CD4-positive, alpha-beta T cell treated with Interleukin-15 for 4 hours (primary cell): Measurements from ENCODE around the gene NPFF.
"Not testable (repeated sequence)": the region's sequence is repeated elsewhere in the genome, so short reads cannot be mapped to it uniquely, and the experiment has no call there.

Experiments used
- DNase-seq: peaks from one replicate; pipeline ENCODE4 v3.0.0-alpha.2; 2020; ENCODE audit warnings: low spot score

NPFF gene

DNA sequence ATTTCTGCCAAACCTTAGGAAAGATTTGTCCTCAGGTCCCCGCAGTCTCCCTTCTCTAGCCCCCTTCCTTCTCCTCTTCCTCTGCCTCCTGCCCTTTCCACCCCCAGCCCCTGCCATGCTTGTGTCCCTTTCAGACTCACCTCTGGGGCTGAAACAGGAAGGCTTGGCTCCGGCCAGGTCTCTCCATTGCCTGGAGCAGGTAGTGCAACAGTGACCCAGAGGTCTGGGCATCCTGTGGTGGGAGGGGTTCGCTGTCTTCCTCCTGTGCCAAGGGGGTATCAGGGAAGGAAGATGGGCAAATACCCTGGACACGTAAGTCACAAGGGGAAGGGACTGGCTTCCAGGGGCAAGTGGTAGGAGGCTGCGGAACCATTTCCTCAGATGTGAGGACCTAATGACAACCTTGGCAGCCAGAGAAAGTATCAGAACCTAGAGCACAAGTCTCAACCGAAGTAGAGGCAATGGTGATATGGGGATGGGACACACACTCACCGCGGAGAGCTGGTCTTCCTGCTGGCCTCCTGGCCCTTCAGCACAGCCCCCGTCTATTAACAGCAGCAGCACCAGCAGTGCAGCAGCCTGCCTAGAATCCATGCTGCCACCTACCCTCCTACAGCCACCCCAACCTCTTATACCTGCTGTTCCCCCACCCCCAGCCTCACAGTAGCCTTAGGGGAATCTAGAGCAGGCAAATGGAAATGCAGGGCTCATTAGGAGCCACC, at the start of gene NPFF:
Gene NPFF (minus strand): TSS at position 604 of the 722 bp plus-strand sequence. CDS start 10 bp downstream, at position 594.
- no peak for DNase-seq

GRCh38 chr12:53552361-53553327, 45.4 kb upstream of the NPFF start:
- no peak for DNase-seq

DNA sequence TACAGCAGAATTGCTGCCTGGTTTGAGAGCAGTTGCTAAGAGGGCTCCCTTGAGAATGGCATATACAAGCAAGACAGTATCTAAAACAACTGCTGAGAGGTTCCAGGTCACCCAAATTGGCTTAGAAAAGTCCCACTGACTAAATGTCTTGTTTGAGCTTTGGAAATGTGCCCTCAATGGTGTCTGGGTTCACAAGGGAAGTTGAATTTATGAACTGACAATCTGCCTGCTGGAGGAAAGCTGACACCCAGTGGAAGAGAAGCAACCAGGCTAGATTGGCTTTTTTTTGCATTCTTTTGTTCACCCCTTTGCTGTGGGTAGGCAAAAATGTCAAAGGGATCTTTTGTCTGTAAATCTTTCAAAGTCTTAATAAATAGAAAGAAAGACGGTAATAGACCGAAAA, 44.6 kb upstream of the NPFF start:
- no peak for DNase-seq

DNA sequence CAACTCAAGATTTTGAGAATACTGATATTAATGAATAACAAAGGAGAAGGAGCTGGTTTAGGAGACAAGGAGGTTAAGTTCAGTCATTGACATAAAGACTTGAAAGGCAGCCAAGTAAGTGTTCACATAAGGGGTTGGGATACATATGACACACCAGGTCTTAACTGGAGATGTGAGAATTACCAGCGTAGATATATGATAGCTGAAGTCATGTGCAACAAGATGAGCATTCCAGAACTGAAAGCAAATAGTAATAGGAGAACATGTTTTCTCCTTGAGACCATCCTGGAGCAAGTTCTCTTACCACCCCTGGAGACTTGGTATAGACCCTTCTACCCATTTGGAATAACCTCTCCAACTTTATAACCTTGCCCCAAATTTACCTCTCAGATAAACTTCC, 43.3 kb upstream of the NPFF start:
- no peak for DNase-seq

GRCh38 chr12:53550131-53550530, 42.8 kb upstream of the NPFF start:
- DNase-seq = not testable (repeated sequence)

- DNase-seq = not testable (repeated sequence)
Observed at GRCh38 chr12:53548354-53548753, 41.1 kb upstream of the NPFF start.

DNA sequence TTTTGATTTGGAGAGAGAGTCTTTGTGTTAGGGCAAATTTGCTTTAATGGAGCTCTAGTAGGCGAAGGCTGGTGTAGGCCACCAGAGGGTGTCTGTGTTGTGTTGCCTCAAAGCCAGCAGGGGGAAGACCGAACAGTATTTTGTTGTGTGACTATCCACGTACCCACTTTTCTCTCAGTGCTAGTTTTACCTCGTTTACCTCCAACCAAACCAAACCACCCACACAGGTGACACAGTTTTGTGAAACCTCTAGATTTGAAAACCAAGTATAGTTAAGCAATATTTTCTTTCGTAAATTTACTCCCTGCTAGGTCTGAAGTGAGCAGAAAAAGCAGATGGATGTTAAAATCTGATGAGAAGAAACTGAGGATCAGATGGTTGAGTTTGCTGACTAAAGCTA, 36.3 kb upstream of the NPFF start:
- peak; percentile 49 for DNase-seq

GRCh38 chr12:53539526-53539925, 32.2 kb upstream of the NPFF start:
- DNase-seq = no peak

GRCh38 chr12:53538209-53538689, 31.0 kb upstream of the NPFF start:
- DNase-seq = no peak

GRCh38 chr12:53536962-53537361, 29.7 kb upstream of the NPFF start:
- DNase-seq = no peak

DNA sequence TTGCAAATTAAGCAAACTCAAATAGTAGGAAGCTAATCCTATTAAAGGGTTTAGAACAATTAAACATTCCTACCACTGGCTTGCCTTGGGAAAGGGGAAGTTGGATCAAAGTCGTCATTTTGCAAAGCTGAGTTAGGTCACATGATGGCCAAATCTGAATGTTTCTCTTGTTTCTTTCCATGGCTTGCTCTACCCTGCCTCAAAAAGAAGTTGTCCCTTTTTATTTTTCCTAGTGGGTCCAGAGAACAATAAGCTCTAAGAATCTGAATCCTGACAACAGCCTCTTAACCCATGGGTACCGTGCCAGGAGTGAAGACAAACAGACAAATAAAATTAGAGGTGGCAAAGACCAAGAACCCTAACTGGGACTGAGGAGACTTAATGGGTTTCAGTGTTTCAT, 26.2 kb upstream of the NPFF start:
- DNase-seq = no peak

DNA sequence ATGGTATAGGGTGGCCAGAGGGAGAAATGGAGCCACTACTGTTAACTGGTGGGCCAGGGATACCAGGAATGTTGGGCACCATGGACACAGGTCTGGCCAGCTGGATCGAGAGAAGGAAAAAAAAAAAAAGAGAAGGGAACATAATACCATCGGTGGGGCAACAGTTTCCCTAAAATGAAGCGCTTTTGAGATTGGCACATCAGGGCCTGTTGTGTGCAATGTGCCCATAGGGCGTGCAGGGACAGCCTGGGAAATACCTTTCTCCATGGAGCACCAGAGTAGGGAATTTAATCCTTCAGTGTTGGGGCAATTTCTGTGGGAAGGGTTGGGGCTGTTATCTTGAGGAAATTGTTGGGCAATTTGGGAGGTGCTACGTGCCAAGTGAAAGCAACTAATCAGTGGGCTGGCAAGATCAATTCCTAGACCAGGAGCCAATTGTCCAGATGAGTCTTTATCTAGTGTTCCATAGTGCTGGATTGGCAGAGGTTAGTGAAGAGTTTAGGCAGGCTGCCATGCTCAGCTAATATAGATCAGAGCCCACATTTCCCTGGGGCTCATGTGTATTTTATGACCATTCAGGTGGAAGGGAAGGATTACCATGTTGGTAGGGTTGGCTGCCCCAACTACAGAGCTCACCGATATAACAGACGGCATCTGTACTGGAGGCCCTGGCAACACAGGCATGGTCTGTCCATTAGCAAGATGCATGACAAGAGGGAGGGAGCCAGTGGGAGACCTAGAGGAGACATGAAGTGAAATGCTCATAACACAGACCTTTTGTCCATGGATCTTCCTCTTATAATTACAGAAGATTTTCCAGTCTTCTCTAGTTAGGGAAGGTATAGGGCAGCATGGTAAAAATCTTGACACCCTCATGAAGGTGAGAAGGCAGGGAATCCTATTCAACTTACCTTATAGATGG, 25.5 kb upstream of the NPFF start:
- DNase-seq = no peak

DNA sequence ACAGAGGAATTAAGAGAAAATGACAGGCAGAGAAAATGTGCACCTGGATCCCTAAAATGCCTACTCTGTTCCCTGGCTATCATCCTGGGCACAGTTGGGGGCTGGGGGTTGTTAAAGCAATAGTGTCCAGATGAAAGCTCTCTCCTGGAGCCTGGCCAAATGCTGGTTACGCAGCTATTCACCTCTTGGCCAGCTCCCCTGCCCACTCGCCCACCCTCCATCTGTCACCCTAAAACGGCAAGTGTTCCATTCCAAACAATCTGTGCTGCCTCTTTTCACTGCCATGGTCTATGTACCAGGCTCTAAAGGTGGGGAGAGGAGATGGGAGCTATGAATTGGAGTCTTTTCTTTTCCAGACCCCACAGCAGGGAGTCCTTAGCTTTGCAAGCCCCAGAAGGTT, 24.7 kb upstream of the NPFF start:
- no peak for DNase-seq

GRCh38 chr12:53530920-53531319, 23.6 kb upstream of the NPFF start:
- no peak for DNase-seq

- no peak for DNase-seq
Observed at GRCh38 chr12:53530061-53530460, 22.8 kb upstream of the NPFF start.

- no peak for DNase-seq
Observed at GRCh38 chr12:53524476-53524875, 17.2 kb upstream of the NPFF start.

DNA sequence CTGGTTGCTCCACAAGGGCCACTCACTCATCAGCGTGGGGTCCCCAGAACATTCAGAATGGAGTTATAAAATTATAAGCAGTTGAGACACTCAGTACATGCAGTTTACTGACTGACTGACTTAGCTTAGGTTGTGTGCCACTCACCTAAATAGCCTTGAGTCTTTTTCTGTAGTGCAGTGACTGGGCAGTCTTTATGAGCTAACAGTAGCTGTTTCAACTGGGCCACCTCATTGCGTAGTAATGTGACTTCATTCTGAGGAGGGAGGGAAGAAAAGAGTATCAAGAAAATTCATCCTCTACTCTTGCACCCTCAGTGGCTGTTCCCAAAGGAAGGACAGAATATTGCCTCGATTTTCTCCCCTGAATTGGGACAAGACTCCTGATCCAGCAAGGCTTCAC, 15.8 kb upstream of the NPFF start:
- DNase-seq = no peak

- no peak for DNase-seq
Observed at GRCh38 chr12:53518381-53518780, 11.1 kb upstream of the NPFF start.

- no peak for DNase-seq
Observed at GRCh38 chr12:53516758-53517455, 9.6 kb upstream of the NPFF start.

DNA sequence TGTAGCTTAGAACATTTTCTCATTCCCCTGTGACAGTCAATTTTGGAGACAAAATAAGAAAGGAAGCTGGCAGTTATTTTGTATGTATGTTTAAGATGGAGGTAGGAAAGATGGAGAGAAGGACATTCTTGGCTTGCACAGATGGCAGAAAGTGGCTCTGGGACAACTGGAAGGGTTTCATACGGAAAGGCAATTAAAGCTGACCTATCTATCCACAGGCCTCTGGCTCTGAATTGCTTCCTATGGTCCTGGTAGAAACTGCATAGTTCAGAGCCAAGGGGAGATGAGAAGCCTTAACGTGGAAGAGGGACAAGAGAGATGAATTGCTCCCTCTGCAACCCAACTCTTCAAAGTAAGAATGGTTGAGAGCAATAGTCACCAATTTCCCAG, 8.0 kb upstream of the NPFF start:
- no peak for DNase-seq

DNA sequence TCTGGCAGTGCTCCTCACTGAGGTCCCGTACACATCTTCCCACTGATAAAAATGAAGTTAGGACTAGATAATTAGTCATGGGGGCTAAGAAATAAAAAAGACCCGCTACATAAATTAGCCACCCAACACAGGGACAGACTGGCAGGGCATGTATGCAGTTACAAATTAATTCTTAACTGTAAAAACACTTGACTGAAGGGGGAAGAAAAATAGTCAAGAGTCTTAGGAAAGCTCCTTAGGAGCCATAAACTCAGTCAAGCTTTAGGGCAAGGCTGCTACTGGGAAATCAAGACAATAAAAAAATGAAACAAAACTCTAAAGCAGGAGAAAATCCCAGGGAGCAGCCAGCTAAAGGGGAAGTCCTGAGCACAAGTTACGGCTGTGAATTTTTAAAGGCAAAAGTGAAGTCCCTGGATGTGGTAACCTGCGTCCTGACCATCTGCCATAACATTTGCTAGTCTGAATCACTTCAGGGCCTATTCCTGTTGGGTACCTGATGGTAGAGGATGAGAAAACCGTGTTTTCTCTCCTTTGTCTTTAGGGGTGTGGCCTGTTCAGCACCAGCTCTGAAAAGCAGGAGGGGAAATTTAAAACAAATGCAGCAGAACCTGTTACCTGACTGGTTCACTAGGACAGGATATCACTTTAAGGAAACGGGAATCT, 7.5 kb upstream of the NPFF start:
- DNase-seq = no peak
